Osteoblast (primary cell): ENCODE data around the gene LTBP1. TPM values are rescaled to one million over a fixed set of nuclear protein-coding genes. Genes with fewer than 3 reads are reported as not detected.

Experiments
- DNase-seq: peaks from one replicate; pipeline ENCODE4 v3.0.0; 2011; ENCODE audit warnings: low spot score, mixed read lengths; ENCODE audit not compliant: insufficient read length; ENCODE audit errors: missing footprints
- H2AFZ ChIP-seq: 2 replicates; pipeline ENCODE4 v1.6.0; 2011; ENCODE audit warnings: mild to moderate bottlenecking, low read length
- H3K27ac ChIP-seq: 2 replicates; pipeline ENCODE4 v1.5.1; 2011; ENCODE audit warnings: mild to moderate bottlenecking, low read depth, low read length, moderate library complexity
- H3K27me3 ChIP-seq: 2 replicates; pipeline ENCODE4 v1.6.0; 2012; ENCODE audit warnings: mild to moderate bottlenecking, control low read depth, inconsistent platforms, low read length, moderate library complexity; ENCODE audit not compliant: insufficient read depth
- H3K36me3 ChIP-seq: 2 replicates; pipeline ENCODE4 v1.5.1; 2011; ENCODE audit warnings: mild to moderate bottlenecking, low read length, control low read depth, moderate library complexity; ENCODE audit not compliant: insufficient read depth
- H3K4me1 ChIP-seq: 2 replicates; pipeline ENCODE4 v1.5.1; 2011; ENCODE audit warnings: mild to moderate bottlenecking, low read length, control low read depth, moderate library complexity; ENCODE audit not compliant: insufficient read depth
- H3K4me2 ChIP-seq: 2 replicates; pipeline ENCODE4 v1.6.0; 2011; ENCODE audit warnings: mild to moderate bottlenecking, low read length; ENCODE audit not compliant: insufficient read depth
- H3K4me3 ChIP-seq: fragments of 200-600 bp; sonication (generic); 3 replicates; pipeline ENCODE4 v1.5.1; 2012; ENCODE audit warnings: mild to moderate bottlenecking, low read length, inconsistent platforms; ENCODE audit not compliant: insufficient read depth
- H3K79me2 ChIP-seq: 2 replicates; pipeline ENCODE4 v1.6.0; 2012; ENCODE audit warnings: mild to moderate bottlenecking, low read length, control low read depth, inconsistent platforms; ENCODE audit not compliant: insufficient read depth
- H3K9me3 ChIP-seq: 2 replicates; pipeline ENCODE4 v1.5.1; 2011; ENCODE audit warnings: low read depth, low read length, control low read depth
- H4K20me1 ChIP-seq: 2 replicates; pipeline ENCODE4 v1.6.0; 2012; ENCODE audit warnings: mild to moderate bottlenecking, low read length, control low read depth; ENCODE audit not compliant: insufficient read depth
- CTCF ChIP-seq: IDR thresholded peaks from 2 replicates; pipeline ENCODE4 v1.5.1; 2011; ENCODE audit warnings: mild to moderate bottlenecking, low read depth, low read length, moderate library complexity; ENCODE audit errors: extremely low read depth
- total RNA-seq: library from RNA; depleted of rRNA; stranded (reverse); fragments of >200 nt; gene quantifications from 2 replicates; pipeline ENCODE4 v1.2.3, GENCODE V29; 2012

The LTBP1 gene
- total RNA-seq, 1 donor: 224 TPM

DNA sequence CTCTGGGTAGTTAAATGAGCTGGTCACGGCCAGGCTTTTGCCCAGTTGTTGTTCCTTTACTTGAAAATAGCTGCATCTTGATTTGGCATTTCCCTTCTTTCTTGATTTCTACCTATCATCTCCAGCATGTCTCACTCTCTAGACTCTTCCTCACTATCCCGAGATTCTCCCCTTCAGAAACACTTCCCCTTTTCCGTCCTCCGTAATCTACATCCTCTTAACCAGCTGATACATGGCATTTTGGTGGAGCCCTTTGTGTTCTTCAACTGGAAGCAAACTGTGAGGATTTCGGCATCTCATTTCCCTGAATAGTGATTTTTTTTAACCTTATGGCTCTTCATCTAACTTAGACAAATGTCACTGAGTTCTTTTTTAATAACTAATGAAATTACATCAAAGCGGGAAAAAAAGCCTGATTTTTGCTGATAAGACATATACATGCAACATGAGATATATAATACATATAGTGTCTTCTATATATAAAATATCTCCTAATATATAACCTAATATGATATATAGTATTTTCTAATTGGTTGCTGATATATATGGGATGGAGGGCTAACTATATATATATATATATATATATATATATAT lies 309.5 kb downstream of the LTBP1 start:
- DNase-seq: no peak
- H4K20me1 ChIP-seq: no peaks in the 10 kb centered on the region
- no peak overlapping the region for H3K4me3 ChIP-seq
- H2AFZ ChIP-seq: no peak overlapping the region
- peaks cover 44% of the 10 kb centered on the region for H3K36me3 ChIP-seq
- H3K9me3 ChIP-seq: no peaks in the 10 kb centered on the region
- H3K4me2 ChIP-seq: no peak overlapping the region
- H3K27me3 ChIP-seq: no peaks in the 10 kb centered on the region
- H3K79me2 ChIP-seq: no peaks in the 10 kb centered on the region
- no peaks in the 10 kb centered on the region for H3K4me1 ChIP-seq
- TF ChIP-seq CTCF: no peak
- H3K27ac ChIP-seq: no peak overlapping the region

- H3K4me1 ChIP-seq: no peaks in the 10 kb centered on the region
- H3K36me3 ChIP-seq: peaks cover 48% of the 10 kb centered on the region
- no peak for DNase-seq
- H4K20me1 ChIP-seq: no peaks in the 10 kb centered on the region
- no peak overlapping the region for H3K27ac ChIP-seq
- no peaks in the 10 kb centered on the region for H3K9me3 ChIP-seq
- H3K4me2 ChIP-seq: no peak overlapping the region
- no peaks in the 10 kb centered on the region for H3K27me3 ChIP-seq
- no peak overlapping the region for H3K4me3 ChIP-seq
- H2AFZ ChIP-seq: no peak overlapping the region
- H3K79me2 ChIP-seq: no peaks in the 10 kb centered on the region
- TF ChIP-seq CTCF: no peak
Observed at GRCh38 chr2:33258387-33258786, 311.6 kb downstream of the LTBP1 start.

GRCh38 chr2:33262097-33262496 lies 315.3 kb downstream of the LTBP1 start:
- Histone ChIP-seq H3K4me1 (no peaks in the 10 kb centered on the region), H3K36me3 (peaks cover 51% of the 10 kb centered on the region), H3K79me2 (no peaks in the 10 kb centered on the region), H3K4me3 (no peak overlapping the region), H3K4me2 (no peak overlapping the region), H2AFZ (no peak overlapping the region), H3K27ac (no peak overlapping the region), H3K27me3 (no peaks in the 10 kb centered on the region), H3K9me3 (peaks cover 2% of the 10 kb centered on the region), H4K20me1 (no peaks in the 10 kb centered on the region)
- DNase-seq: no peak
- no peak for TF ChIP-seq CTCF

DNA sequence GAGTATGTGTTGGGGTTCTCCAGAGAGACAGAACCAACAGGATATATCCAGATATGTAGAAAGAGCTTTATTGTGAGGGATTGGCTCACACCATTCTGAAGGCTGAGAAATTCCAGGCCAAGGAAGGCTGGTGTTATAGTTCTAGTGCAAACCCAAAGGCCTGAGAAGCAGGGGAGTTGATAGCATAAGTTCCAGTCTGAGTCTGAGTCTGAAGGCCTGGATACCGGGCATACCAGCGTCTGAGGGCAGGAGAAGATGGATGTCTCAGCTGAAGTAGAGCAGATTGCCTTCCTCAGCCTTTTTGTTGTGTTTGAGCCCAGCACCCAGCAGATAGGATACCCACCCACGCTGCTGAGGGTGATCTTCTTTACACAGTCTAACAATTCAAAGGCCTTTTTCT lies 318.0 kb downstream of the LTBP1 start:
- no peak for DNase-seq
- no peak for TF ChIP-seq CTCF
- Histone ChIP-seq H3K4me3 (no peak overlapping the region), H3K9me3 (peaks cover 2% of the 10 kb centered on the region), H3K36me3 (peaks cover 47% of the 10 kb centered on the region), H2AFZ (no peak overlapping the region), H3K4me1 (peaks cover 4% of the 10 kb centered on the region), H3K27ac (no peak overlapping the region), H3K79me2 (no peaks in the 10 kb centered on the region), H4K20me1 (no peaks in the 10 kb centered on the region), H3K4me2 (no peak overlapping the region), H3K27me3 (no peaks in the 10 kb centered on the region)
